Type B pancreatic cell (in vitro differentiated cells): ENCODE results near the gene SPAG9. TPM values are rescaled to one million over a fixed set of nuclear protein-coding genes. Genes with fewer than 3 reads are reported as not detected.
A peak's percentile ranks its signal among the peaks of the same experiment; 100 is the strongest.
"Not testable (repeated sequence)": the region's sequence is repeated elsewhere in the genome, so short reads cannot be mapped to it uniquely, and the experiment has no call there.

Experiments
- DNase-seq: peaks from one replicate; pipeline ENCODE4 v3.0.0; 2021; ENCODE audit warnings: mixed read lengths; ENCODE audit not compliant: unreplicated experiment; ENCODE audit errors: extremely low spot score
- H3K27ac Mint-ChIP-seq: 2 replicates; pipeline ENCODE4 v1.8.0; 2021; ENCODE audit warnings: mild to moderate bottlenecking, mixed read lengths
- H3K27me3 Mint-ChIP-seq: 2 replicates; pipeline ENCODE4 v1.8.0; 2021; ENCODE audit warnings: mixed read lengths
- H3K36me3 Mint-ChIP-seq: 2 replicates; pipeline ENCODE4 v1.8.0; 2021; ENCODE audit warnings: mixed read lengths
- H3K4me1 Mint-ChIP-seq: one replicate; pipeline ENCODE4 v1.8.0; 2021; ENCODE audit warnings: mixed read lengths; ENCODE audit not compliant: unreplicated experiment
- H3K4me3 Mint-ChIP-seq: 2 replicates; pipeline ENCODE4 v1.8.0; 2021; ENCODE audit warnings: mild to moderate bottlenecking, mixed read lengths
- H3K9me3 Mint-ChIP-seq: 2 replicates; pipeline ENCODE4 v1.8.0; 2021; ENCODE audit warnings: mixed read lengths
- CTCF ChIP-seq: fragments of 200-600 bp; sonication (generic); conservative IDR thresholded peaks from 2 replicates; pipeline ENCODE4 v1.5.0; 2021; ENCODE audit warnings: antibody characterized with exemption, mild to moderate bottlenecking
- total RNA-seq: library from RNA; stranded (reverse); gene quantifications from 2 replicates; pipeline ENCODE4 v1.2.1, GENCODE V29; 2021; ENCODE audit warnings: low replicate concordance

SPAG9 gene
- total RNA-seq, 1 donor from 2014 or later = 82.9 TPM

- Mint-ChIP-seq H3K4me3 (no peak overlapping the region), H3K9me3 (no peaks in the 10 kb centered on the region), H3K27ac (no peak overlapping the region), H3K4me1 (peaks cover 9% of the 10 kb centered on the region), H3K36me3 (no peaks in the 10 kb centered on the region), H3K27me3 (no peaks in the 10 kb centered on the region)
- DNase-seq = peak; percentile 15
- no peak for TF ChIP-seq CTCF
Measured at GRCh38 chr17:51088287-51088686, 32.4 kb downstream of the SPAG9 start.

- no peak overlapping the region for H3K4me3 Mint-ChIP-seq
- no peaks in the 10 kb centered on the region for H3K9me3 Mint-ChIP-seq
- no peak for DNase-seq
- no peaks in the 10 kb centered on the region for H3K36me3 Mint-ChIP-seq
- H3K27me3 Mint-ChIP-seq = no peaks in the 10 kb centered on the region
- H3K27ac Mint-ChIP-seq = no peak overlapping the region
- no peak for TF ChIP-seq CTCF
- H3K4me1 Mint-ChIP-seq = peaks cover 9% of the 10 kb centered on the region
Measured at GRCh38 chr17:51087072-51087757, 33.5 kb downstream of the SPAG9 start.

GRCh38 chr17:51085150-51085805 is 35.4 kb downstream of the SPAG9 start:
- no peaks in the 10 kb centered on the region for H3K27me3 Mint-ChIP-seq
- no peak for TF ChIP-seq CTCF
- DNase-seq = no peak
- no peaks in the 10 kb centered on the region for H3K9me3 Mint-ChIP-seq
- H3K4me3 Mint-ChIP-seq = no peak overlapping the region
- peaks cover 8% of the 10 kb centered on the region for H3K4me1 Mint-ChIP-seq
- H3K36me3 Mint-ChIP-seq = peaks cover 7% of the 10 kb centered on the region
- H3K27ac Mint-ChIP-seq = peak overlapping the region; percentile 53

GRCh38 chr17:51083981-51084380 is 36.7 kb downstream of the SPAG9 start:
- Mint-ChIP-seq H3K9me3 (no peaks in the 10 kb centered on the region), H3K27ac (no peak overlapping the region)
- no peak for TF ChIP-seq CTCF

GRCh38 chr17:51083364-51083763 is 37.3 kb downstream of the SPAG9 start:
- not testable (repeated sequence) for H3K27me3 Mint-ChIP-seq, H3K4me3 Mint-ChIP-seq, H3K36me3 Mint-ChIP-seq, H3K9me3 Mint-ChIP-seq, H3K27ac Mint-ChIP-seq, H3K4me1 Mint-ChIP-seq
- peak; percentile 18 for DNase-seq

More at GRCh38 chr17:51083981-51084380, 36.7 kb downstream of the SPAG9 start:
- DNase-seq = no peak
- peaks cover 8% of the 10 kb centered on the region for H3K4me1 Mint-ChIP-seq
- no peak overlapping the region for H3K4me3 Mint-ChIP-seq
- no peaks in the 10 kb centered on the region for H3K27me3 Mint-ChIP-seq
- H3K36me3 Mint-ChIP-seq = peaks cover 7% of the 10 kb centered on the region

GRCh38 chr17:51079049-51079448 is 41.6 kb downstream of the SPAG9 start:
- Mint-ChIP-seq H3K27ac (no peak overlapping the region), H3K36me3 (peaks cover 14% of the 10 kb centered on the region), H3K9me3 (no peaks in the 10 kb centered on the region), H3K4me1 (peaks cover 8% of the 10 kb centered on the region), H3K4me3 (no peak overlapping the region), H3K27me3 (no peaks in the 10 kb centered on the region)
- no peak for TF ChIP-seq CTCF
- DNase-seq = no peak
